Measurements from ENCODE around the gene FLNB. TPM values are rescaled to one million over a fixed set of nuclear protein-coding genes. Genes with fewer than 3 reads are reported as not detected.

The FLNB gene
- total RNA-seq, 1 donor from 2014 or later = 40.4 TPM

DNA sequence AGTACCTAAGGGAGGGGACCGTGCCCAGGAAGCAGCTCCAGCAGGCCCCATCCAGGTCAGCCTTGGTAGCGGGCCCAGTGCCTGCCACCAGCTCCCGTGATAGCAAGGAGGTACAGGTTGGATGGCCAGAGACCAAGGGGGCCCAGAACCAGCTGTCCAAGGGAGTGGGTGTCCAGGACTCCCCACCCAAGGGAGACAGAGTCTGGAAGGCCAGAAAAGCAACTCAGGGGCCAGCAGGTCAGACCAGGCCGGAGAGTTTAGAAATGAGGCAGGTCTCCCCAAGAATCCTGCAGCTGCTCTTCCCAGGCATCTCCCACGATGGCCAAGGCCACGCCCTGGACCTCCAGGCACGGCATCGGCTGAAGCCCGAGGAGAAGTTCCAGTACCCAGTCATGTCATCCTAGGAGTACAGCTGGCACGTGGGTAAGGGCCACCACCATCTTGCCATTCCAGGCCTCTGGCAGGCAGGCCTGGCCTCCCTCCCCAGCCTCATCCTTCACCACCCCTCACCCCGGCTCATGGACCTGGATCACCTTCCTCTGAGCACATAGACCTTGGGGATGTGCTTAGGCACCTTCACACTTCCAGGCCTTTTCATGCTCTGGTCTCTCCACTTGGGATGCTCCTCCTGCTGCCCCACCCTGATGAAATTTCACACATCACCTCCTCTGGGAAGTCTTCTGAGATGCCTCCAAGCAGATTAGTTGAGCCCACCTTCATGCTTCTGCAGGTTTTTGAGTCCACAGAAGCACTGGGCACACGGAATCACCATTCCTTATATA is 172.1 kb downstream of the FLNB start:
- Mint-ChIP-seq H3K36me3 (ENCODE audit: low read depth) (no peaks in the 10 kb centered on the region), H3K4me3 (no peak overlapping the region), H3K4me1 (peaks cover 5% of the 10 kb centered on the region), H3K9me3 (no peaks in the 10 kb centered on the region), H3K27me3 (ENCODE audit: low read depth) (peaks cover 11% of the 10 kb centered on the region), H3K27ac (ENCODE audit: unreplicated experiment) (no peak overlapping the region)
- TF ChIP-seq CTCF (conservative IDR thresholded peaks at IDR 0.05) = no peak
- no peak for DNase-seq (ENCODE audit: low read depth, low spot score)

DNA sequence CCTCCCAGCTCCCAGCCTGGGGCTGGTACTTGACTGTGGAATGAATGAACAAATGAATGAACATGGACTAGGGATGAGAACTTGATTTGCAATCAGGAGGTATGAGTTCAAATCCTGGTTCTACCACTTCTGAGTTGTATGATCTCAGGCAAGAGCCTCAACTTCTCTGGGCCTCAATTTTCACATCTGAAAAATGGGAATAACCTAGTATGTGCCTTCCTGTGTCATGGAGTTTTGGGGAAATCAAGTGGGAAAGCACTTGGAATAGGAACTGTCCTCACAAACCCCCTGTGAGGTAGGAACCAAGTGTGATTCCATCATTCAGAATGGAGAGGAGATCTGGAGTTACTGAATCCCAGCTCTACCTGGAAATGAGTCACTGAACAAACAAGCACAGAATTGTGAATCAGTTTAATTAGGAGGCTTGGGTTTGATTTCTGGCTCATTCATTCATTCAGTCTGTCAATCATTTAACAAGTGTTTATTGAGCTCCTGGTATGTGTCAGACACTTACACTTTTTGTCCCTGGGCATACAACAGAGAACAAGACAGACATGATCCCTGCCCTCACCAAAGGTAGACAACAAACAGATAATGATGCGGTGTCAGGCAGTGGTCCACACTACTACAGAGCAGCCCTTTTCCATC is 172.8 kb downstream of the FLNB start:
- H3K4me3 Mint-ChIP-seq = no peak overlapping the region
- peaks cover 11% of the 10 kb centered on the region for H3K27me3 Mint-ChIP-seq (ENCODE audit: low read depth)
- no peaks in the 10 kb centered on the region for H3K36me3 Mint-ChIP-seq (ENCODE audit: low read depth)
- H3K27ac Mint-ChIP-seq (ENCODE audit: unreplicated experiment) = no peak overlapping the region
- TF ChIP-seq CTCF (conservative IDR thresholded peaks at IDR 0.05) = no peak
- DNase-seq (ENCODE audit: low read depth, low spot score) = no peak
- no peaks in the 10 kb centered on the region for H3K4me1 Mint-ChIP-seq
- H3K9me3 Mint-ChIP-seq = no peaks in the 10 kb centered on the region

DNA sequence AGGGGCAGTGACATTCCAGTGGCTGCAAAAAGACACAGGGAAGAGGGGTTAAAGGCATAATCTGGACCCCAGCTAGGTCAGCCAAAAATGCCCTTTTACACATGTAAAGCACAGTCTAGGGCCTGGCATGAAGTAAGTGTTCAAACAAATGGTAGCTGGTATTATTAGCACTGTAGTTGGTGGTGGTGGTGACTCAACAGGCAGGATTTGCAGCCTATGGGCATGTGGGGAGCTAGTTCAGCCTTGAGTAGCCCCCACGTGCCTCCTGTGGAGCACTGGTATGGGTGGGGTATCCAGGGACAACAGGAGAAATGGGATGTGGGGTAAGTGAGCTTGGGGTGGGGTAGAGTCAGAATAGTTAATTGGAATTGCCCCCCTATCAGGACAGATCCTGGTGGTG is 175.0 kb downstream of the FLNB start:
- no peak for DNase-seq (ENCODE audit: low read depth, low spot score)
- Mint-ChIP-seq H3K27ac (ENCODE audit: unreplicated experiment) (no peak overlapping the region), H3K9me3 (no peaks in the 10 kb centered on the region), H3K27me3 (ENCODE audit: low read depth) (peaks cover 8% of the 10 kb centered on the region), H3K36me3 (ENCODE audit: low read depth) (no peaks in the 10 kb centered on the region), H3K4me1 (peaks cover 4% of the 10 kb centered on the region), H3K4me3 (no peak overlapping the region)
- no peak for TF ChIP-seq CTCF (conservative IDR thresholded peaks at IDR 0.05)

DNA sequence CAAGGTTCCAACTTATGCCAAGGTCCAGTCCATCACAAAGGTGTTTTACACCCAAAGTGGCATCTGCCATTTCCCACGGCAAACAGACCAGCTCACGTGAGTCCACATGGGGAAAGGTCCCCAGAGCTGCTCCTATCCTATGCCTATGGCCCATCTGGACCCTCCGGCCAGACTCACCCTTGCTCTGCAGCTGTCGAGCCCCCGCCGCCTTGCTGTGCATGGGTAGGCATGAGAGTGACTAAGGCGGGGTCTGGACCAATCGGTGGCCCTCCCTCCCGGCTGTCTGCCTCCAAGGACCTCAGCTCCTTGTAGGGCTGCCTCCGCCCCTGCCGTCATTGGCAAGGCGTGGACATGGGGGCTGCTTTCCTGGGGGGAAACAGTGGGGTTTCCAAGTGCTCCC is 175.7 kb downstream of the FLNB start:
- TF ChIP-seq CTCF (conservative IDR thresholded peaks at IDR 0.05) = no peak
- no peak for DNase-seq (ENCODE audit: low read depth, low spot score)
- H3K27me3 Mint-ChIP-seq (ENCODE audit: low read depth) = peaks cover 7% of the 10 kb centered on the region

DNA sequence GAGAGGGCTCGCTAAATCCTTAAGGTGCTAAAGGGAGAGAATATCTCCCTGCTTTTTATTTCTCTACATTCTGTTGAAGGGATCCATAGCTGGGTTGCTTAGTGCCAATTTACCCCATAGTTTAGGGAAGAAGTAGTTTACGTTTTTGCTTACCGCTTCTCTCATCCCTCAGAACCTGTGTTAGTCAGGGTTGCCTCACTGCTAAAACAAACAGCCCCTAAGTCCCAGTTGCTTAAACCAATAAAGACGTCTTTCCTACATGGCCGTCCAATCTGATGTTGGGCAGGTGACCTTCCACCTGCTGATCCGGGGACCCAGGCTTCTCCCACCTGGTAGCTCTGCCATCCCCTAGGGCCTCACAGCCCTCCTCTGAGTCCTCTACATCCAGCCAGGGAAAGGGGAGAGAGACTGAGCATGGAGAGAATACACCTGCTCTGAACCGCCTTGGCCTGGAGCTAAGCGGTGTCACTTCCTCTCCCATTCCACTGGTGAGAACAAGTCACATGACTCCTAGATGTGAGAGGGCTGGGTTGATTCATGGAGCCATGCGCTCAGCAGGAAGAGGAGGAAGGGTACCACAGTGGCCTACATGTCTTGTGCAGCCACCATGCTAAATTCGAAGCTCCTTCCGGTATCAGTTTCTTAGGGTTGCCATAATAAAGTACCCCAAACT is 176.2 kb downstream of the FLNB start:
- no peak overlapping the region for H3K4me3 Mint-ChIP-seq

More for the DNA sequence above, 175.7 kb downstream of the FLNB start:
- no peaks in the 10 kb centered on the region for H3K36me3 Mint-ChIP-seq (ENCODE audit: low read depth)
- no peaks in the 10 kb centered on the region for H3K9me3 Mint-ChIP-seq
- peaks cover 11% of the 10 kb centered on the region for H3K4me1 Mint-ChIP-seq
- H3K27ac Mint-ChIP-seq (ENCODE audit: unreplicated experiment) = no peak overlapping the region
- H3K4me3 Mint-ChIP-seq = no peak overlapping the region

More for the DNA sequence above, 176.2 kb downstream of the FLNB start:
- Mint-ChIP-seq H3K27ac (ENCODE audit: unreplicated experiment) (no peak overlapping the region), H3K4me1 (peaks cover 17% of the 10 kb centered on the region), H3K27me3 (ENCODE audit: low read depth) (peaks cover 7% of the 10 kb centered on the region), H3K36me3 (ENCODE audit: low read depth) (no peaks in the 10 kb centered on the region), H3K9me3 (no peaks in the 10 kb centered on the region)
- DNase-seq (ENCODE audit: low read depth, low spot score) = no peak
- TF ChIP-seq CTCF (conservative IDR thresholded peaks at IDR 0.05) = no peak

Measured in neural crest cell (in vitro differentiated cells).